GM12872 (cell line): Measurements from ENCODE around the gene DCPS.

Experiments used
- TF ChIP-seq, protein P1 (sequence below): IDR thresholded peaks from 3 replicates; pipeline ENCODE4 v1.5.1; 2011; ENCODE audit warnings: low read depth, mild to moderate bottlenecking, low read length, moderate library complexity; ENCODE audit not compliant: insufficient read depth

The DCPS gene

DNA sequence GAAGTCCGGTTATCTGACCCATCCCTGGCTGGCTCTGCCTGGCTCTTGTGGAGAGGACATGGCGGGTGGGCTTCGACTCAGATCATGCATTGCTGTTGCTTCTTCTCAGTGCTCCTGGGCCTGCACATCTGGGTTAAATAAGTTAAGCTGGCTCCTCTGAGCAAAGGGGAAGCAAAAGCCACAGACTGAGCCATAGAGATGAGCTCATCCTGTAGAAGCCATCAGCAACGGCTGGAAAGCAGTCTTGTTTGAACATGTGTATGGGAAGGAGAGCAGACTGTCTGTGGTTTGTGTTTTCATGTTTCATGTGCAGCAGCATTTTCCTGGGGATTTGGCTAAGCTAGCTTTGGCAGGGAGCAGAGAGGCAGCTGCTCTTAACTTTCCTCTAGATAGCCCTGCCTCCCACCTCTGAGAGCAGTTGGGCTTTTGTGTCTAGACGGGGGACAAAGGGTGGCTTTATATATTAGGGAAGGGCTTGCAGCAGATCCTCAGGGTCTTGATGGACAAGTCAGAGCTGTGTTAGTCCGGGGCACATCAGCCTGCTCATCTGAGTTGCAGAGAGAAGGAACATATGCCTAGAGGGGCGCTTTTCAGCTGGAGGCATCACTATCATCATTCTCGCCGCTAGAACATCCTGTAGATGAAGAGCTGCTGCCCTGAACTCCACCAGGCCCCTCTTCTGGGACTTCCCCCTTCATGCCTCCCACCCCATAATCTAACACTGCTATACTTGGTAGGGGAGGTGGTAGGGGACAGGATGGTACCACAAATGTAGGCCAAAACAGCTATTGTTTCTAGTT, 14.9 kb downstream of the DCPS start:
- TF ChIP-seq, protein P1, sequence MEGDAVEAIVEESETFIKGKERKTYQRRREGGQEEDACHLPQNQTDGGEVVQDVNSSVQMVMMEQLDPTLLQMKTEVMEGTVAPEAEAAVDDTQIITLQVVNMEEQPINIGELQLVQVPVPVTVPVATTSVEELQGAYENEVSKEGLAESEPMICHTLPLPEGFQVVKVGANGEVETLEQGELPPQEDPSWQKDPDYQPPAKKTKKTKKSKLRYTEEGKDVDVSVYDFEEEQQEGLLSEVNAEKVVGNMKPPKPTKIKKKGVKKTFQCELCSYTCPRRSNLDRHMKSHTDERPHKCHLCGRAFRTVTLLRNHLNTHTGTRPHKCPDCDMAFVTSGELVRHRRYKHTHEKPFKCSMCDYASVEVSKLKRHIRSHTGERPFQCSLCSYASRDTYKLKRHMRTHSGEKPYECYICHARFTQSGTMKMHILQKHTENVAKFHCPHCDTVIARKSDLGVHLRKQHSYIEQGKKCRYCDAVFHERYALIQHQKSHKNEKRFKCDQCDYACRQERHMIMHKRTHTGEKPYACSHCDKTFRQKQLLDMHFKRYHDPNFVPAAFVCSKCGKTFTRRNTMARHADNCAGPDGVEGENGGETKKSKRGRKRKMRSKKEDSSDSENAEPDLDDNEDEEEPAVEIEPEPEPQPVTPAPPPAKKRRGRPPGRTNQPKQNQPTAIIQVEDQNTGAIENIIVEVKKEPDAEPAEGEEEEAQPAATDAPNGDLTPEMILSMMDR = no peak

DNA sequence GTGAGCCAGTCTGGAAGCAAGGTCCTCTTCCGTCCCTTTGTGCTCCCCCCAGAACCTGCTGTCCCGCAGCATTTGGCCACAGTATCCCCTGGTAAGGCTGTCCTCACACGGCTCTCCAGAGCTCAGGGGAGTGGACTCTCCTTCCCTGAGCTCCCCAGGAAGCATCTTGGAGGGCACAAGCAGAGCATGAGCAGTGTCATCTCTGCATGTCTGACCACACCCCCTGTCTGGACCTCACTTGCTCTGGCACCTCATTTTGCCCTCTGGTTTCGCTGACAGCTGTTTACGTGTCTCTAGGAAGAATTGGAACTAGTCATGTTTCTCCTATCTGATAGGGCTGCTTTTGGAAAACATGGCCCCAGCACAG, 15.5 kb downstream of the DCPS start:
- TF ChIP-seq, protein P1 = no peak

DNA sequence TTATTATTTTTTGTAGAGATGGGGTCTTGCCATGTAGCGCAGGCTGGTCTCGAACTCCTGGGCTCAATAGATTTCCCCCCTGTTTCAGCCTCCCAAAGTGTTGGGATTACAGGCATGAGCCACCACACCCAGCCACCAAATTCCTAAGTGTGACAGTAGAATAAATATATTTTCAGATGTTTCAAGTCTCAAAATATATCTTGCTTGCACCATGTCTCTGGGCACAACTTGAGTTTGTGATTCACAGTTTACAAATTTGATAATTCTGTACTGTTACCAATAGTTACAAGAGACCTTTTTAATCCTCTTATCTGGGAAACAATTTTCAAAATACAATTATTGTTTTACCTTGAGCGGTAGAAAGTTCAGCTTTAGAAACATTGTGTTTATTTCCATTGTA, 19.1 kb downstream of the DCPS start:
- TF ChIP-seq, protein P1 = no peak

DNA sequence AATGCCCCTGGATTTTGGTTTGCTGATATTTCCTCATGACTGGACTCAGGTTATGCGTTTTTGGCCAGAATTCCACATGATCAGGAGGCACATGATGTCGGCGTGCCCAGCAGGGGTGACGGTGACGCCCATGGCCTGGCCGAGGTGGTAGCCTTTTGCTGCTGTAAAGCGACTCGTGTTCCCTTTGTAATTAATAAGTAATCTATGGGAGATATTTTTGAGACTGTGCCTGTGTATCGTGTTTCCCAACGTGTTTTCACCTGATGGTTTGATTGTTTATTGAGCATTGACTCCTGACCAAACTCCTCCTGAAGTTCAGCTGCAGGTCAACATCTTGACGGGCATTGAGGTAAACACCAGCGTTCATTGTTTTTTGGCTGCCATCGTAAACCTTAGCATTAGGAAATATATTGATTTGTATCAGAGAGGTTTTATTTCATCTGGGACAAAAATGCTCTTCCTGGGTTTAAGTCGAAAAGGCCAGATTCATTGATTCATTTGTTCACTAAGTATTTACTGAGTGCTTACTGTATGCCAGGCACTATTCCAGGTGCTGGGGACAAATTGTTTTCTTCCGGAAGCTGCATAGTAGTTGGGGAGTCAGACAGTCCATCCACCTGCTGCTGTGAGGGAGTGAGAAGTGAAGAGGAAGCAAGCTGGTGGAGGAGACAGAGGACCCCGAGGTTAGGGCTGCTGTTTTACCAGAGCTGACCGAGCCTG, 23.6 kb downstream of the DCPS start:
- TF ChIP-seq, protein P1 = no peak

DNA sequence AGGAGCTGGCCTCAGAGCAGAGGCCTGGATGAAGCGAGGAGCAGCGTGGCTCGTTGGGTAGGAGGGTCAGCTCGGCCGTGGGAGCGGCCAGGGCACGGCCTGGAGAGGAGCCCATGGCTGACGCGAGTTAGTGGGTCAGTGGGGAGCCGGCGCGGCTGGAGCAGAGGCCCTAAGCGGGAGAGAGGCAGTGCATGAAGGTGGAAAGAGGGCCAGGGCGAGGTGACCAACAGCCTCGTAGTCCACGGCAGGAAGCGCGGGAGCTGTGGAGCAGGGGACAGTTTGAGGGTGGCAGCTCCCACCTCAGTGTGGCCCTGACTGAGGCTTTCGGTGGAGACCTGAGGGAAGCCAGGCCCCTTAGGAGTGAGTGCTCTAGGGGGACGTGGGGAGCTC, 24.1 kb downstream of the DCPS start:
- TF ChIP-seq, protein P1 = no peak

DNA sequence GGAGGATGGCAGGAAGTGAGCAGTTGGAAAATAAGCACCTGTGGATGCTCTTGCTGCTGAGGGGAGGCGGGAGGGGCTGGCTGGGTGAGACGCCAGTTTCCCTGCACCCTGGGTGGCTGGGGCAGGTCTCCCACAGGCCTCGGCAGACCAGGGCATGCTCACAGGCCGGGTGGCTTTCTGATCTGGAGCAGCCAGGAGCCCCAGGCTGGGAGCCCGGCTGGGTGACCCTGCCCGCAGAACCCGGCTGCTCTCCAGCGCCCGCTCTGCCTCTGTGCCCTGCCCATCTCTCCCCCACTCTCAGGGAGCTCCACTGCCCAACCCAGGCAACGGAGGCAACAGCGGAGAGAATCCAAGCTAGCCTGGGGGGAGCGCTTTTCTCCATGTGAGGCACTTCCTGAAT, 24.6 kb downstream of the DCPS start:
- TF ChIP-seq, protein P1 = no peak

DNA sequence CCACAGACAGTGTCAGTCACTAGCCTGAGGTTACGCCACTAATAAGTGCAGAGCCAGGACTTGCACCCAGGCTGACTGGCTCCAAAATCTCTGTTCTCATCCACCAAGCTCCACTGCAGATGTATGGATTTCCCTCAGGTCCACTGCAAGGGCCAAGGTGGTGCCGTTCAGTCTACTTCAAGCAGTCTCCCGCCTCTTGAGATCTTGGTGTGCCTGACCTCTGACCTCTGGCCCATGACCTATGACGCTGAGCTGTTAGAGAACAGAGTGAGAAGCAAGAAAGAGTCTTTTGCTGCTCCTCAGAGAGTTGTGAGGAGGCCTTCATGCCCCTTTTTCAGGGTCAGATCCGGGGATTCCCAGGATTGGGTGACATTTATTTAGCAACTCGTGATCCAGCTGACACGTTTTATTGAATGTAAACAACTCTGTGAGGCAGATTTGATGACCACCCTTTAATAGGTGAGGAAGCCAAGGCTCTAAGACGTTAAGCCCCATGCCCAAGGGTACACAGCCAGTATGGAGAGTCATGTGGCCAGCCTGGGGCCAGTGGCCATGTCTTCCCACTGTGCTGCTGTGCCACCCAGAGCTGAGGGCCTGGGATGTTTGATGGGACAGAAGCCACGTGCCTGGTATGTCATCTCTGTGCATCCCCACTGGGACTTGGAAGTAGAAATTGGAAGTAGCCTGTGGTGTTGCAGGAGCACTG, 25.2 kb downstream of the DCPS start:
- TF ChIP-seq, protein P1 = no peak
